Activated naive CD4-positive, alpha-beta T cell treated with anti-CD3 and anti-CD28 coated beads for 36 hours (primary cell): Measurements from ENCODE around the gene ARHGEF7. TPM values are rescaled to one million over a fixed set of nuclear protein-coding genes. Genes with fewer than 3 reads are reported as not detected.

Experiments
- CTCF ChIA-PET: fragments of 350-600 bp; sonication (Branson Sonifier 250); formaldehyde crosslinking; loops from one replicate; lab custom pipeline; 2021; ENCODE audit warnings: antibody characterized with exemption; lab: Charles Lee
- DNase-seq: peaks from one replicate; pipeline ENCODE4 v3.0.0-alpha.2; 2020
- H3K27ac Mint-ChIP-seq: one replicate; pipeline ENCODE4 v1.8.0; 2021; ENCODE audit warnings: mild to moderate bottlenecking, mixed read lengths
- H3K27me3 Mint-ChIP-seq: one replicate; pipeline ENCODE4 v1.8.0; 2021; ENCODE audit warnings: low read depth, mixed read lengths
- H3K36me3 Mint-ChIP-seq: one replicate; pipeline ENCODE4 v1.8.0; 2021; ENCODE audit warnings: low read depth, mixed read lengths
- H3K4me1 Mint-ChIP-seq: one replicate; pipeline ENCODE4 v1.8.0; 2021; ENCODE audit warnings: low read depth, mixed read lengths
- H3K4me3 Mint-ChIP-seq: one replicate; pipeline ENCODE4 v1.8.0; 2021; ENCODE audit warnings: mild to moderate bottlenecking, moderate library complexity, mixed read lengths
- H3K9me3 Mint-ChIP-seq: one replicate; pipeline ENCODE4 v1.8.0; 2021; ENCODE audit warnings: mixed read lengths
- intact Hi-C: fragments of 100-400 bp; cut with micrococcal nuclease; formaldehyde crosslinking; loops from one replicate; pipeline ENCODE4 v1.15.1; 2023
- total RNA-seq, 2 experiments: library from RNA; stranded (reverse); gene quantifications; one replicate each; pipeline ENCODE4 v1.2.3, GENCODE V29; 2021

ARHGEF7 gene
- total RNA-seq, 2 experiments from 2014 or later: 48.4 to 56.6 TPM

DNA sequence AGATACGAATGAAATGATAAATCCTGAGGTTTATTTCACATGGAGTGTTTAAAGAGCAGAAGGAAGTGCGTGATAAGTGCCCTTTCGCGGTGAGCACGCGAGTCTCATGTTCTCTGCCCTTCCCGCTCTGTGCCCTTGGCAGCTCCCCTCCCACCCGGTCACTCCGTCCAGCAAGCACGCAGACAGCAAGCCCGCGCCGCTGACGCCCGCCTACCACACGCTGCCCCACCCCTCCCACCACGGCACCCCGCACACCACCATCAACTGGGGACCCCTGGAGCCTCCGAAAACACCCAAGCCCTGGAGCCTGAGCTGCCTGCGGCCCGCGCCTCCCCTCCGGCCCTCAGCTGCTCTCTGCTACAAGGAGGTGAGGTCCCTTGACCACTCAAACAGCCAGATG lies 167.9 kb downstream of the ARHGEF7 start:
- Mint-ChIP-seq H3K4me3 (no peak overlapping the region), H3K36me3 (peaks cover 45% of the 10 kb centered on the region), H3K27me3 (no peaks in the 10 kb centered on the region), H3K27ac (no peak overlapping the region), H3K9me3 (no peaks in the 10 kb centered on the region), H3K4me1 (no peaks in the 10 kb centered on the region)
- DNase-seq: no peak
- CTCF ChIA-PET: no interaction called here
- intact Hi-C loops: no loop called here

GRCh38 chr13:111283457-111283856 lies 168.3 kb downstream of the ARHGEF7 start:
- Mint-ChIP-seq H3K36me3 (peaks cover 45% of the 10 kb centered on the region), H3K9me3 (no peaks in the 10 kb centered on the region), H3K4me3 (no peak overlapping the region), H3K4me1 (no peaks in the 10 kb centered on the region), H3K27ac (no peak overlapping the region), H3K27me3 (no peaks in the 10 kb centered on the region)
- CTCF ChIA-PET: no interaction called here
- intact Hi-C loops: no loop called here
- no peak for DNase-seq

DNA sequence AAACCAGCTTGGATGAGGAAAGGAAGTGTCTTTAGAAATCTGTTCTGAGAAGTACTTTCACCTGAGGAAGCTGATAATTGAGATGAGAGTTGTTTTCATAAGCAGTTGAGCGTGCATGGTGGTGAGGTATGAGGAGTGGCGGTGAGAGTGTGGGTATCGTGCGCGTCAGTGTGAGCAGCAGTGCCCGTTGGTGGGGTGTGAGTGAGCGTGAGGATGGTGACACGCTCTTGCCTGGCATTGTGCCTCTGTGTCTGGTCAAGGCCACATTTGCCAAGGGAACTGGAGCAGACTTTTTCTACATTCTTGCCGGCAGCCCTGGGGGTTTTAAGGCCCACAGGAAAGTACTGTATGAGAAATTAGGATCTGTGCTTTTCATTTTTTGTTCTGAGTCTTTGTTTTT lies 168.9 kb downstream of the ARHGEF7 start:
- Mint-ChIP-seq H3K9me3 (no peaks in the 10 kb centered on the region), H3K36me3 (peaks cover 42% of the 10 kb centered on the region), H3K27ac (no peak overlapping the region), H3K27me3 (no peaks in the 10 kb centered on the region), H3K4me1 (no peaks in the 10 kb centered on the region), H3K4me3 (no peak overlapping the region)
- CTCF ChIA-PET: no interaction called here
- intact Hi-C loops: no loop called here
- no peak for DNase-seq

GRCh38 chr13:111284565-111284964 lies 169.5 kb downstream of the ARHGEF7 start:
- Mint-ChIP-seq H3K9me3 (no peaks in the 10 kb centered on the region), H3K4me3 (no peak overlapping the region), H3K27me3 (no peaks in the 10 kb centered on the region), H3K36me3 (peaks cover 46% of the 10 kb centered on the region), H3K4me1 (no peaks in the 10 kb centered on the region), H3K27ac (no peak overlapping the region)
- no peak for DNase-seq
- CTCF ChIA-PET: no interaction called here
- intact Hi-C loops: no loop called here

- H3K4me3 Mint-ChIP-seq: no peak overlapping the region
- H3K9me3 Mint-ChIP-seq: no peaks in the 10 kb centered on the region
- H3K36me3 Mint-ChIP-seq: peaks cover 44% of the 10 kb centered on the region
- no peak for DNase-seq
- no peaks in the 10 kb centered on the region for H3K4me1 Mint-ChIP-seq
- H3K27ac Mint-ChIP-seq: no peak overlapping the region
- intact Hi-C loops: no loop called here
- no peaks in the 10 kb centered on the region for H3K27me3 Mint-ChIP-seq
- CTCF ChIA-PET: interaction anchor here (0.6 kb wide), 2 partner anchors 154 to 219 kb away, joined by 3 to 4 read pairs; no protein-coding TSS in a partner anchor
Measured at GRCh38 chr13:111286162-111286561, 171.1 kb downstream of the ARHGEF7 start.

DNA sequence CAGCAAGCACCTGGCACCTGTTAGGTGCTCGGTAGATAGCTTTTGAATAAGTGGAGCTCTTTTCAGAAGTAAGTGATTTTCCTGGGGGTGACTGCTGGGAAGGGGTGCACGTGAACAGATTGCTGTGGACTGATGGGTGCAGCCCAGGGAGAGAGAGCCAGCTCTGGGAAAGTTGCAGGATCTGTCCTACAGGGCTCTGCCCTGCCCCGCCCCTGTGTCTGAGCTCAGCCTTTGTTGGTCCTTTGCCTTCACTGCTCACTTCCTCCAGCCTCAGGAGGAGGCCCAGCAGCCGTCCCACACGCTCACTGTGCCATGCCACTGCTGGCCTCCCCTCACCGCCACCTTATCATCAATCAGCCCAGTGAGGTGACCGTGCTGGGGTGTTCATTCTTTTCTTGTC lies 171.6 kb downstream of the ARHGEF7 start:
- intact Hi-C loops: no loop called here
- Mint-ChIP-seq H3K36me3 (peaks cover 40% of the 10 kb centered on the region), H3K4me3 (no peak overlapping the region), H3K9me3 (no peaks in the 10 kb centered on the region), H3K27ac (no peak overlapping the region), H3K27me3 (no peaks in the 10 kb centered on the region), H3K4me1 (no peaks in the 10 kb centered on the region)
- CTCF ChIA-PET: no interaction called here
- DNase-seq: no peak

DNA sequence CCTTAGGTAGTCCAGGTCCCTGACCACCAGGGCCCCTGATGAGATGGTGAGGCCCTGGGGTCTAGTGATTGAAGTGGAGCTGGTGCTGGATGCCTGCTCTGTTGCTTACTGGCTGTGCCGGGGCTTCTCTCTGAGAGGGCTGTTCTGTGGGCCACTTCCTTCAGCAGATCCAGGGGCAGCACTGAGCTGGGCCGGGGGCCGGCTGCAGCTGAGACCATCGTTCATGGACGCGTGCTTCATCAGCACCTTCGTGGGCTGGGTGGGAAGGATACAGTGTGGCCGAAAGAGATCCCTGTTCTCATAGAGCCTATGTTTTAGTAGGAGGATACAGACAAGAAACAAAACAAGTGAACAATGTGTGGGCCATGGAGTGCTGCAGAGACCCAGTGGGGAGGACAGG lies 172.1 kb downstream of the ARHGEF7 start:
- no peak for DNase-seq
- no peak overlapping the region for H3K4me3 Mint-ChIP-seq
- intact Hi-C loops: no loop called here
- H3K36me3 Mint-ChIP-seq: peaks cover 44% of the 10 kb centered on the region
- CTCF ChIA-PET: no interaction called here
- no peaks in the 10 kb centered on the region for H3K4me1 Mint-ChIP-seq
- H3K27me3 Mint-ChIP-seq: no peaks in the 10 kb centered on the region
- H3K27ac Mint-ChIP-seq: no peak overlapping the region
- H3K9me3 Mint-ChIP-seq: no peaks in the 10 kb centered on the region

DNA sequence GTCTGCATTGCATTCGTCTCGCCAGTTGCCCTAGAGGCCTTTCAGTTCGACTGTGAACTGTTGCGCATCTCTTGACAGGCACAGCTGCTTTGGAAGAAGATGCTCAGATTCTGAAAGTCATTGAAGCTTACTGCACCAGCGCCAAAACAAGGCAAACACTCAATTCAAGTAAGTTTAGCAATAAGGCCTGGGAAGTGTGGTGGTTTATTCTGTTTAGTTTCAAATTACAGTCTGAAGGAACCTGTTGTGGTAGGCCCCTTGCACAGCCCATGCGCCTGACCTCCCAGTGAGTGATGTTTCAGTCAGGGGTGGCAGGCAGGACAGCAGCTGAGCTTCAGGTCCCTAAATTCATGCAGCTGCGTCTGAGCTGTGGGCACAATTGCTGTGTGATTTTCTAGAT lies 173.2 kb downstream of the ARHGEF7 start:
- H3K4me3 Mint-ChIP-seq: no peak overlapping the region
- no peak for DNase-seq
- peaks cover 44% of the 10 kb centered on the region for H3K36me3 Mint-ChIP-seq
- no peak overlapping the region for H3K27ac Mint-ChIP-seq
- intact Hi-C loops: no loop called here
- no peaks in the 10 kb centered on the region for H3K27me3 Mint-ChIP-seq
- no peaks in the 10 kb centered on the region for H3K9me3 Mint-ChIP-seq
- CTCF ChIA-PET: no interaction called here
- H3K4me1 Mint-ChIP-seq: no peaks in the 10 kb centered on the region

DNA sequence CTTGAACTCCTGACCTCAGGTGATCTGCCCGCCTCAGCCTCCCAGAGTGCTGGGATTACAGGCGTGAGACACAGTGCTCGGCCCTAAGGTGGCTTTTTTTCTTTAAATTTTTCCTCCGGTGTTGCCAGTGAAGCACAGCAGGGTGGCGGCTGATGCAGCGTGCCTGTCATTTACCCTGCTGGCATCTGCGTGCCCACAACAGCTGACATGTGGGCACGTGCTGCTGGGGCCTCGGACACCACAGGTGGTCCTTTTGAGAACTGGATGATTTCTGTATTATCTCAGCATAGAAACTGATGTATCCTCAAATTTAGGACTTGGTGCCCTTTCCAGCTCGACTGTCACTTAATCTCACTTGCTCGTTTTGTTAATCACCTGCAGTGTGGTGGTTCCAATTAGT lies 174.1 kb downstream of the ARHGEF7 start:
- Mint-ChIP-seq H3K4me1 (no peaks in the 10 kb centered on the region), H3K27ac (no peak overlapping the region), H3K9me3 (no peaks in the 10 kb centered on the region), H3K27me3 (no peaks in the 10 kb centered on the region), H3K36me3 (peaks cover 39% of the 10 kb centered on the region), H3K4me3 (no peak overlapping the region)
- intact Hi-C loops: no loop called here
- CTCF ChIA-PET: interaction anchor here (0.6 kb wide), 1 partner anchor 386 kb away, joined by 3 read pairs; no protein-coding TSS in a partner anchor
- no peak for DNase-seq

- Mint-ChIP-seq H3K36me3 (peaks cover 32% of the 10 kb centered on the region), H3K9me3 (no peaks in the 10 kb centered on the region), H3K27me3 (no peaks in the 10 kb centered on the region), H3K4me3 (no peak overlapping the region), H3K4me1 (peaks cover 7% of the 10 kb centered on the region), H3K27ac (no peak overlapping the region)
- CTCF ChIA-PET: no interaction called here
- intact Hi-C loops: no loop called here
- no peak for DNase-seq
Measured at GRCh38 chr13:111291908-111292307, 176.8 kb downstream of the ARHGEF7 start.

GRCh38 chr13:111292710-111293485 lies 177.8 kb downstream of the ARHGEF7 start:
- peaks cover 7% of the 10 kb centered on the region for H3K4me1 Mint-ChIP-seq
- intact Hi-C loops: no loop called here
- no peak overlapping the region for H3K4me3 Mint-ChIP-seq
- H3K27ac Mint-ChIP-seq: no peak overlapping the region
- CTCF ChIA-PET: no interaction called here
- peaks cover 31% of the 10 kb centered on the region for H3K36me3 Mint-ChIP-seq
- no peaks in the 10 kb centered on the region for H3K27me3 Mint-ChIP-seq
- DNase-seq: no peak
- no peaks in the 10 kb centered on the region for H3K9me3 Mint-ChIP-seq

- Mint-ChIP-seq H3K27me3 (no peaks in the 10 kb centered on the region), H3K27ac (no peak overlapping the region), H3K36me3 (peaks cover 32% of the 10 kb centered on the region), H3K4me3 (no peak overlapping the region), H3K4me1 (peaks cover 7% of the 10 kb centered on the region), H3K9me3 (no peaks in the 10 kb centered on the region)
- no peak for DNase-seq
- CTCF ChIA-PET: no interaction called here
- intact Hi-C loops: no loop called here
Measured at GRCh38 chr13:111295886-111296285, 180.8 kb downstream of the ARHGEF7 start.

- CTCF ChIA-PET: no interaction called here
- H3K4me3 Mint-ChIP-seq: no peak overlapping the region
- DNase-seq: no peak
- no peaks in the 10 kb centered on the region for H3K27me3 Mint-ChIP-seq
- intact Hi-C loops: no loop called here
- H3K27ac Mint-ChIP-seq: no peak overlapping the region
- peaks cover 33% of the 10 kb centered on the region for H3K36me3 Mint-ChIP-seq
- peaks cover 7% of the 10 kb centered on the region for H3K4me1 Mint-ChIP-seq
- H3K9me3 Mint-ChIP-seq: no peaks in the 10 kb centered on the region
Measured at GRCh38 chr13:111296417-111296816, 181.3 kb downstream of the ARHGEF7 start.
